ENCODE measurements around the gene ZNF445. TPM values are rescaled to one million over a fixed set of nuclear protein-coding genes. Genes with fewer than 3 reads are reported as not detected.
A peak's percentile ranks its signal among the peaks of the same experiment; 100 is the strongest.

Gene ZNF445
- total and polyA plus RNA-seq, 9 of the 15 experiments (the other 6 are each of a cell fraction or from before 2014, with no cell fraction given) = 1.2 to 26.9 (median 10.6) TPM

- TF ChIP-seq HSF4 (CRISPR knock-in tag; IDR thresholded peaks at IDR 0.05; ENCODE audit: borderline replicate concordance) (no peak), RBBP5 (IDR thresholded peaks at IDR 0.05; ENCODE audit: borderline replicate concordance, insufficient read depth, low read length, poor library complexity, severe bottlenecking) (peak; percentile 25), SAP30 (IDR thresholded peaks at IDR 0.05; ENCODE audit: borderline replicate concordance, insufficient read depth, low read depth, low read length, poor library complexity, severe bottlenecking) (no peak), NR2C1 (IDR thresholded peaks at IDR 0.05) (no peak), NR2C1 (tag; IDR thresholded peaks at IDR 0.05) (no peak), CBFA2T3 (IDR thresholded peaks at IDR 0.05) (peak; percentile 34)
Observed at GRCh38 chr3:44414517-44415090, 62.9 kb downstream of the ZNF445 start (continued).

GRCh38 chr3:44412365-44412764, 65.1 kb downstream of the ZNF445 start:
- Histone ChIP-seq H2AFZ (ENCODE audit: low read depth, low read length) (no peak overlapping the region), H3K79me2 (ENCODE audit: control insufficient read depth, insufficient read depth, low read length) (no peaks in the 10 kb centered on the region), H3K36me3 (ENCODE audit: control insufficient read depth, insufficient read depth, low read length) (no peaks in the 10 kb centered on the region), H3K4me3 (no peak overlapping the region), H3K27ac (ENCODE audit: extremely low read depth, low read depth, low read length) (no peak overlapping the region), H3K9me1 (ENCODE audit: control insufficient read depth, insufficient read depth, low read length) (no peaks in the 10 kb centered on the region), H3K4me1 (replicated peaks in 1 of 2; ENCODE audit: control insufficient read depth in 2 of 2, insufficient read depth in 2 of 2, low read length in 2 of 2) (peaks cover 0 to 24% of the 10 kb centered on the region in 2 experiments; a peak in 3 of 5 replicates), H3K9ac (ENCODE audit: insufficient read depth in 1 of 2, low read depth in 2 of 2, low read length in 2 of 2) (peak overlapping the region in 1 of 2 experiments; percentile 73; a peak in 1 of 4 replicates), H3K4me2 (ENCODE audit: insufficient read depth, low read length) (no peak overlapping the region), H3K27me3 (ENCODE audit: control insufficient read depth in 2 of 2, insufficient read depth in 2 of 2, low read length in 2 of 2) (no peaks in the 10 kb centered on the region), H4K20me1 (replicated peaks; ENCODE audit: control insufficient read depth, insufficient read depth, low read length) (no peaks in the 10 kb centered on the region), H3K9me3 (replicated peaks; ENCODE audit: control insufficient read depth, insufficient read depth, low read depth, low read length) (no peaks in the 10 kb centered on the region)
- no TSS peak for BruUV-seq (replicated peaks)
- in situ Hi-C loops (cut with MboI) (no loop called here), intact Hi-C loops (cut with micrococcal nuclease) (no loop called here)
- ATAC-seq (no peak), DNase-seq (ENCODE audit: extremely low read depth in 1 of 4, low spot score in 3 of 4) (no peak), FAIRE-seq (no peak)
- CTCF ChIA-PET (ENCODE audit: low intra/inter-chr PET ratio) = no interaction called here
- POLR2A ChIA-PET = interaction anchor here (0.6 to 1.5 kb wide), 2 partner anchors 27 to 689 kb away, joined by 3 read pairs; no protein-coding TSS in a partner anchor
- WGBS (ENCODE audit: insufficient coverage, low coverage, missing lambda C conversion rate) = 59% methylated on average over 10 of the region's 10 CpGs
- TF ChIP-seq SMARCB1 (IDR thresholded peaks at IDR 0.05; ENCODE audit: insufficient read length, low read depth) (no peak), XRCC3 (IDR thresholded peaks at IDR 0.05) (no peak), JUNB (CRISPR knock-in tag; conservative IDR thresholded peaks at IDR 0.05) (no peak), NR2F6 (CRISPR knock-in tag; IDR thresholded peaks at IDR 0.05) (no peak), FOXO4 (CRISPR knock-in tag; IDR thresholded peaks at IDR 0.05) (no peak), ZNF133 (CRISPR knock-in tag; IDR thresholded peaks at IDR 0.05) (no peak), TSC22D4 (tag; IDR thresholded peaks at IDR 0.05) (no peak), E2F8 (IDR thresholded peaks at IDR 0.05; ENCODE audit: low read depth, partially characterized antibody) (no peak), CEBPB (tag; IDR thresholded peaks at IDR 0.05) (no peak), ZNF57 (CRISPR knock-in tag; IDR thresholded peaks at IDR 0.05) (no peak), KDM1A (IDR thresholded peaks at IDR 0.05) (no peak), ZNF354B (CRISPR knock-in tag; IDR thresholded peaks at IDR 0.05) (no peak), HCFC1 (IDR thresholded peaks at IDR 0.05; ENCODE audit: low read depth, low read length) (no peak), ZC3H8 (IDR thresholded peaks at IDR 0.05) (no peak)

All from K562 (cell line).